CD4-positive, alpha-beta T cell treated with Interleukin-17A for 1 hour (primary cell): ENCODE measurements around the gene TMEM114.

Source experiments
- DNase-seq: peaks from one replicate; pipeline ENCODE4 v3.0.0-alpha.2; 2020

The TMEM114 gene

DNA sequence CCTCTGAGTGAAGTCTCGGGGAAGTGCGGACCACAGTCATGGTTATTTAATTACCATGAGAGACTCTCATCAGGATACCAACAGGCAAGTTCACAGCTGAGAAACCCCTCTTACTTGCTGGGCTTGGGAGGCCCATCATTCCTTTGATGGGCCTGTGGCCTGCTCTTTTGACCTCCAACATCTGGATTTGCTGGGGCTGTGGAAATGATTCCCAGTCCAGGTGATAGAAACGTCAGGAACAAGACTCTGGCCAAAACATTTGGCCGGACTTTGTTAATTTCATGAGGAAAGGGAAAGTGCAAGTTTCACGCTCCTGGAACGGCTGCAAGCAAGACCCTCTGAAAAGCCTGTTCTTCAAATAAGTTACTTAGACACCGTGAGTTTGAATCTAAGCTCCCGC, 42.5 kb downstream of the TMEM114 start:
- no peak for DNase-seq

DNA sequence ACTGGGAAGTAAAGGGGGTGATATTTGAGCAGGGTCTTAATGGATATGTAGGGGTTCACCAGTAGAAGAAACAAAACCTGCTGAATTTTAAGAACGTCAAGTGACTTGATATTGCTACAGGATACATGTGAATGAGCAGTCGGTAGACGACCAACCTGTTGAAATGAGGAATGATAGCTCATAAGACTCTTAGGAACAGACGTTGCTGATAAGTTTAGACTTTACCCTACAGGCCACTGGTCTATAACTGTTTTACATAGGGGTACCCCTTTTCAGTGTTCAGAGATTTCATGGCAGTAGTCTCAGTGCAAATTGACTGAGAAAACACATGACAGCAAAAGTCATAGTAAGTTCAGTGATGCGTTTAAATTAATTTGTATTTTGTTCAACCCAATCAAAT, 45.9 kb downstream of the TMEM114 start:
- no peak for DNase-seq

DNA sequence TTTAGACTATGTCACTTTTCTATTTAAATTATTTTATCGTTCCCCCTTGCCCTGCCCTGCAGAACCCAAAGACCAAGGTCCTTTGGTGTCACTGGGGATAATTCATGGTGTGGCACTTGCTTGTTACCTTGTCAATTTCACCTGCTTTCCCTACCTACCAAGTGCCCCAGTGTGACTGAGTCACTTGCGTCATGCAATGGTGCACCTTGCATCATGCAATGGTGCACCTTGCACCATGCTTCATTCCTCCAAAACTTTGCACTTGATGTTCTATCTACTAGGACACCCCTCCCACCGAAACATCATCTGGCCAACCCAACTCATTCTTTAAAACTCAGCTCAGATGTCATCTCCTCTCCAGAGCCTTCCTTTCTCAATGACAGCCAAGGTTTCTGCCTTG, 47.1 kb downstream of the TMEM114 start:
- DNase-seq = no peak

DNA sequence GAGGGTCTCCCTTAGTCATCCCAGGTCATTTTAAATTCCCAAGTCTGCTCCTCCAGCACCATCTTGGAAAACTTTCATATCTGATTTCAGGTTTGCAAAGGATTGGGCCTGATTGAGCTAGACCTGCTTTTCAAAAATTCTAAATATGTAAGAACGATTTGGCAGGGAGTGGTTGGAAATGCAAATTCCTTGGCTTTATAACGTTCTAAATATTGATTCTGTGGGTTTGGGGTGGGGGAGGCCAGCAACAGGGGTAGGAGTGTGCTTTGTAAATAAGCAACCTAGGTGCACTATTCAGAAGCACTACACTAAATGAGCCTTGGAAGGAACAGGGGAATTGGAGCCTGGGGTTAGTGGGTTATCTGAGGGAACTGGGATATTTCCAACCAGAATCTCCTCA, 47.9 kb downstream of the TMEM114 start:
- DNase-seq = no peak

DNA sequence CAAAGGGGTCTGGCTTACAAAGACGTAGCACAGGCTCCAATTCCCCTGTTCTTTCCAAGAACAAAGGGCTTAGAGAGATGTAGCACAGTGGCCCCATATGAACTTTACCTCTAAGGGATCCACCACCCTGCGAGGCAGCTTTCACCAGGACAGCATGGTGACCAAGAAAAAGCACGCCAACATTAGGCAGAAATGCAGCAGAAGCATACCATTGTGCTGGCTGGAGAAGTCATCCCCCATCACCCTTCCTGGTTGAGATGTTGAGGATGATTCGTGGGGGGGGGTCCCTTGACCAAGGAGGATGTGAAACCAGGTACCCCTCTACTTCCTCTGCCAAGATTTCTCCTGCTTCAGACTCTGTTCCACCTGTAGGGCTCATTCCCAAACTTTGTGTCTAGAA, 48.4 kb downstream of the TMEM114 start:
- no peak for DNase-seq

DNA sequence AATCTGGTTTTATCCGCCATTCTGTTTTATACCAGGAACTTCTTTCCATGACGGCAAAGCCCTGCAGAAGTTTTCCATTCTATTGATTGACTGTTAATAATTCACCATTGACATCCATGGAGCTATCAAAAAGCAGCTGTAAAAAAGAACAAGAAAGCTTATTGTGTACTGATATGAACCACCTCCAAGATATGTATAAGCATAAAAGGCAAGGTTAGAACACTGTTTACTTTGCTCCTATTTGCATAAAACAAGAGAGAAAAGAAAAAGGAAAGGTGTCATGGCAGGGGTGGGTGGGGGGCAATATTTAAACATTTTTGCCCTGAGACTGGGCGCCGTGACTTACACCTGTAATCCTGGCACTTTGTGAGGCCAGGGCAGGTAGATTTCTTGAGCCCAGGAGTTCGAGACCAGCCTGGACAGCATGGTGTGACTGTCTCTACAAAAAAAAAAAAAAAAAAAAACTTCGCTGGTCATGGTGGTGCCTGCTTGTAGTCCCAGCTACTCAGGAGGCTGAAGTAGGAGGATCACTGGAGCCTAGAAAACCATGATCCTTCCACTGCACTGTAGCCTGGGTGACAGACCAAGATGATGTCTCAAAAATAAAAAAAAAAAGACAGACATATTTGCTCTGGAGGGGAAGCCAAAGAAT, 52.5 kb downstream of the TMEM114 start:
- no peak for DNase-seq

DNA sequence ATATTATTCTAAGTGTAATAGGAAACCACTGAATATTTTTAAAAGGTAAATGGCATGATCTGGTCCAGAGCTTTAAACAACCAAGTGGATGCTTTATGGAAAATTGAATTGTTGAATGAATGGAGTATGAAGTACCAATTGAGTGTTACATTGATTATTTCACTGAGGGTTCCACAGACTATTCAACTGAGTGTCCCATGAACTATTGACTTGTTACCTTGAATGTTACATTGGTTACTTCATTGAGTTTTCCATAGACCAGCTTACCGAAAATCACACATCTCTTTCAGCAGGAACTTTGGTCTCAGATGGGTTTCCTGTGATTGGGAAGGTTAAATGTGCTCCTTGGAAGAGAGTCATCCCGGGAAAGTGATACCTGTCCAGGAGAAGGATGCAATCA, 56.8 kb downstream of the TMEM114 start:
- no peak for DNase-seq

DNA sequence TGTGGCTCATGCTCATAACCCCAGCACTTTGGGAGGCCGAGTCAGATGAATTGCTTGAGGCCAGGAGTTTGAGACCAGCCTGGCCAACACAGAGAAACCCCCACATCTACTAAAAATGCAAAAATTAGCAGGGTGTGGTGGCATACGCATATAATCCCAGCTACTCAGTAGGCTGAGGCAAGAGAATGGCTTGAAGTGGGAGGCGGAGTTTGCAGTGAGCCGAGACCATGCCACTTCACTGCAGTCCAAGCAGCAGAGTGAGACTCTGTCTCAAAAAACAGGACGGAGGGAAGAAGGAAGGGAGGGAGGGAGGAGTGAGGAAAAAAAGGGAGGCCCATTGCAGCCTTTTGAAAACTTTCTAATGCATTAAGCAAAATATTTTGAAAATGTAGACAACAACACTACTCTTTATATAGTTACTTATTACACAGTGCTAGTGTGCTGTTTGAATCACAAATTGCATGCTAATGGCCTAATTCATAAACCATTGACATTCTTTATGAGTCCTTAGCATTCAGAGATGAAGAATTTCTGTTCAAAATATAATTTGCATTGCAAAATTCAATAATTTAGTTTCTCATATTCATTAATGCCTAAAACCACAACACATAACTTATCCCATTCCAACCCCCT, 59.4 kb downstream of the TMEM114 start:
- DNase-seq = no peak

DNA sequence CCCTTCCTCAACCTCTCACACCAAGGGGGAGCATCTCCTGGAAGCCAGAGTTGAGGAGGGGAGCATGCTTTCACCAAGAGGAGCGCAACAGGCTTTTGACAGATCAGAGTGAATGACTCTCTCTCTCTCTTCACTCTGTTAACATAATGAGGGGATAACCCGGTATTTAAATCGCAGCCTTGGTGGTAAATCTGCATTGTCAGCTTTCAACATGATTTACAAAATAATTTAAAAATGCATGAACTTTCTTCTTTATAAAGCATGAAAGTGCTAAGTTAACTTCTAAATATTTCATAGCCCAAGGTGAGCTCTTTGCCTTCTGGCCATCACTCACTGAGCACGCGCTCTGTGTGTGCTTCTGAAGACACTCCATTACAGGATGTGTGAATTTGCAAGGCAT, 61.8 kb downstream of the TMEM114 start:
- no peak for DNase-seq

DNA sequence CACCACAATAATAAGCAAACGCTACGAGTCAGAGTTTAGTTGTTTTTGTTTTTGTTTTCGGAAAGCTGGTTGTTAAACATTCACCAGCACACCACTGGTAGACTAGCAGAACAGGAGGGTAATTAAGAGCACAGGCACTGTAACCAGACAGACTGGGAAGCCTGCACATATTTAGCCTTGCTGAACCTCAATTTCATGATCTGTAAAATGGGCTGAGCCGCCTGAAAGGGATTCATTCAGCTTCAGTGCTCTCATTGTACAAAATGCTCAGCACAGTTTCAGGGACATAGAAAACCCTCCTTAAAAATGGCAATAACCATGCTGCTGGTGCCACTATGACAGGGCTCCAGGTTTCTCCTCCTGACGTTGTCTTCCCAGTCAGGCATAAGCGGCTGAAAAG, 66.4 kb downstream of the TMEM114 start:
- no peak for DNase-seq

DNA sequence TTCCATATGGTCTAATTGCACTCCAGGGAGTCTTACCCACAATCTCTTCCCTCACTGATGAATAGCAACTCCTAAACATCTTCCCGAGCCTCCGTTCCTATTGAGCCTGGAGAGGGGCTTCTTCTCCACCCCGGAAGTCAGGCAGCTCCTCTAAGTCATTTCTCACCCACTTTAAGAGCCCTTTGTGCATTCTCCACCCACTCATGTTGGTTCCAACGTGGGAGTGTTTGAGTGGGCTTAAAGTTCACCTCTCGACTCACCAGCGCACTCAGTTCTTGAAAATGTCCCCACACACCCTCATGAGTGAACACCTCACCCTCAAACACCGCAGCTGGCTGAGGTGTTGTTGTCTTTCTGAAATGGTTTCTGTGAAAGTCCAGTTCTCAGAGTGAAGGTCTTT, 67.6 kb downstream of the TMEM114 start:
- DNase-seq = no peak

DNA sequence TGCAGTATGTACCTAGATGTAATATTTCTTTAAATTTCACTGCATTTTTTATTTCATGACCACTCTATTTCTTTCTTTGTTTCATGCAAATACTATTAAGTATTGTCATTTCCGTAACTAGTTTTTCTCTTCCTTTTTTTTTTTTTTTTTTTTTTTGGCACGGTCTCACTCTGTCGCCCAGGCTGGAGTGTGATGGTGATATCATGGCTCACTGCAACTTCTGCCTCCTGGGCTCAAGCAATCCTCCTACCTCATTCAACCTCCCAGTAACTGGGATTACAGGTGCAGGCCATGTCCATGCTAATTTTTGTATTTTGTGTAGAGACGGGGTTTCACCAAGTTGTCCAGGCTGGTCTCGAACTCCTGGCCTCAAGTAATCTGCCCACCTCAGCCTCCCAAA, 70.7 kb downstream of the TMEM114 start:
- no peak for DNase-seq
